Measurements from ENCODE around the gene DOCK9.

- TF ChIP-seq NR2C2 (CRISPR knock-in tag; IDR thresholded peaks at IDR 0.05) (no peak), ATF3 (CRISPR knock-in tag; conservative IDR thresholded peaks at IDR 0.05) (no peak), CTCF (IDR thresholded peaks at IDR 0.05) (no peak), USF2 (CRISPR knock-in tag; IDR thresholded peaks at IDR 0.05) (no peak), ETV6 (CRISPR knock-in tag; IDR thresholded peaks at IDR 0.05) (no peak), USF1 (CRISPR knock-in tag; IDR thresholded peaks at IDR 0.05) (no peak), E2F1 (CRISPR knock-in tag; IDR thresholded peaks at IDR 0.05) (no peak), ZNF121 (CRISPR knock-in tag; IDR thresholded peaks at IDR 0.05) (no peak), TEAD1 (CRISPR knock-in tag; IDR thresholded peaks at IDR 0.05) (no peak), FOXP1 (CRISPR knock-in tag; IDR thresholded peaks at IDR 0.05; ENCODE audit: borderline replicate concordance) (no peak)
Measured at GRCh38 chr13:98906746-98907502, 70.9 kb downstream of the DOCK9 start.

Data from WTC11 (cell line).